Measurements from ENCODE around the gene EML6. TPM values are rescaled to one million over a fixed set of nuclear protein-coding genes. Genes with fewer than 3 reads are reported as not detected.

The EML6 gene
- total RNA-seq, 1 donor from 2014 or later = 0.63 TPM

DNA sequence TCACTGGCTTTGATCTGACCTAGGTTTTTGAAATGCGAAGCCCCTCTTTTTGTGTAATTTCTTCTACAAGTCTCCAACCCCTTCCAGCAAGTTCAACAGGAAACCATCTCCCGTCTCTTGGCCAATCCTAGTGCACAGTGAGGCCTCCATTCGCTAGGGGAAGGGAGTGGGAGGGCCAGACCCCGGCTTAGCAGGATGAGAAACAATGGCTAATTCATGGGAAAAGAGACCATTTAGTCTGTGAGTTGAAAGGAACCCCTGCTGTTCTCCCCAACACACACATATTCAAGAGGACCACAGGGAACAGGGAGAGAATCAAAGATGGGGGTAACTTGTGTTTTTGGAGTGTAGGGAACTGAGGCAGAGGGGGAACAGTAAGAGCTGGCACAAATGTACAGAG is 243.8 kb downstream of the EML6 start:
- H3K27me3 ChIP-seq (ENCODE audit: control insufficient read depth, insufficient read depth, low read length) = no peaks in the 10 kb centered on the region
- no peak overlapping the region for H3K4me3 ChIP-seq (ENCODE audit: low read depth, low read length)
- no peak for TF ChIP-seq CTCF (IDR thresholded peaks at IDR 0.05; ENCODE audit: insufficient read depth, low read length, poor library complexity, severe bottlenecking)
- H3K36me3 ChIP-seq (ENCODE audit: control insufficient read depth, insufficient read depth, low read length) = no peaks in the 10 kb centered on the region
- DNase-seq (ENCODE audit: low read depth) = no peak

GRCh38 chr2:54967759-54968365 is 244.4 kb downstream of the EML6 start:
- Histone ChIP-seq H3K36me3 (ENCODE audit: control insufficient read depth, insufficient read depth, low read length) (no peaks in the 10 kb centered on the region), H3K4me3 (ENCODE audit: low read depth, low read length) (no peak overlapping the region), H3K27me3 (ENCODE audit: control insufficient read depth, insufficient read depth, low read length) (no peaks in the 10 kb centered on the region)
- no peak for TF ChIP-seq CTCF (IDR thresholded peaks at IDR 0.05; ENCODE audit: insufficient read depth, low read length, poor library complexity, severe bottlenecking)
- no peak for DNase-seq (ENCODE audit: low read depth)

- no peak for DNase-seq (ENCODE audit: low read depth)
- no peak overlapping the region for H3K4me3 ChIP-seq (ENCODE audit: low read depth, low read length)
- TF ChIP-seq CTCF (IDR thresholded peaks at IDR 0.05; ENCODE audit: insufficient read depth, low read length, poor library complexity, severe bottlenecking) = no peak
- H3K27me3 ChIP-seq (ENCODE audit: control insufficient read depth, insufficient read depth, low read length) = no peaks in the 10 kb centered on the region
- no peaks in the 10 kb centered on the region for H3K36me3 ChIP-seq (ENCODE audit: control insufficient read depth, insufficient read depth, low read length)
Measured at GRCh38 chr2:54968561-54969218, 245.2 kb downstream of the EML6 start.

DNA sequence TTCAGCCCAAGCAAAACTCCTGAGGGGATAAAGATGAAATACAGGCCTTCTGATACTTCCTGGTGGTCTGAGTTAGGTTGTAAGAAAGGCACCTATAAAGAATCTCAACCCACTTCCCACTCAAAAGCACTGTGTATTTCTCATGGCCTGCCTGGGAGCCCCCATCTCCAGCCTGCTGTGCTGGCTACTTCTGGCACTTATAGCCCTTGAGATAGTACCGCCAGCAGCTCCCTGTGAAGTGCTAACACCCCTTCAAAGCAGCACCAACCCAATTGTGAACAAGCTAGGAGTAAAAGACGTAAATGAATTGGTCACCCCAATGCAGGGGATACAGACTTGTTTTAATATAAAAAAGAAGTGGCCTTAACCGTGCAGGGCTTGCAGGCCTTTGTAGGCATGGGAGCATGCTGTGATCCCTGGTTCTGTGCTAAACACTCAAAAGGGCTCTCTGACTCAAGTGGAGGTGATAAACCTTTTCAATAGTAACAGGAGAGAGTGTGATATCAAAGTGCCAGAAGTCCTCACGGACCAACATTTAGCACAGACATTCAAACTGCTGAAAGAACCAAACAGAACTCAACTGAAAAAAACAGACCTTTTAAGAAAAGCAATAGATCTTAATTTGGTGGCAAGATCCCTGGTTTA is 246.0 kb downstream of the EML6 start:
- Histone ChIP-seq H3K36me3 (ENCODE audit: control insufficient read depth, insufficient read depth, low read length) (no peaks in the 10 kb centered on the region), H3K27me3 (ENCODE audit: control insufficient read depth, insufficient read depth, low read length) (no peaks in the 10 kb centered on the region), H3K4me3 (ENCODE audit: low read depth, low read length) (no peak overlapping the region)
- TF ChIP-seq CTCF (IDR thresholded peaks at IDR 0.05; ENCODE audit: insufficient read depth, low read length, poor library complexity, severe bottlenecking) = no peak
- DNase-seq (ENCODE audit: low read depth) = no peak

GRCh38 chr2:54969940-54970338 is 246.5 kb downstream of the EML6 start:
- no peak for DNase-seq (ENCODE audit: low read depth)
- Histone ChIP-seq H3K27me3 (ENCODE audit: control insufficient read depth, insufficient read depth, low read length) (no peaks in the 10 kb centered on the region), H3K4me3 (ENCODE audit: low read depth, low read length) (no peak overlapping the region), H3K36me3 (ENCODE audit: control insufficient read depth, insufficient read depth, low read length) (no peaks in the 10 kb centered on the region)
- no peak for TF ChIP-seq CTCF (IDR thresholded peaks at IDR 0.05; ENCODE audit: insufficient read depth, low read length, poor library complexity, severe bottlenecking)

All from kidney epithelial cell (primary cell).